Gastroesophageal sphincter (tissue), 3 donors: ENCODE results near the gene SERPINA3.

Experiments
- CTCF ChIP-seq, 4 experiments: fragments of 200-600 bp in 2 of 4; fragments of 450-650 bp in 2 of 4; sonication (generic) in 1 of 4; IDR thresholded peaks; one replicate each; pipeline ENCODE4 v1.5.1; 2017 to 2019; ENCODE audit warnings: antibody characterized with exemption in 4 of 4, mild to moderate bottlenecking in 2 of 4, moderate library complexity in 2 of 4
- POLR2A ChIP-seq, 2 donors: fragments of 450-650 bp; IDR thresholded peaks; one replicate each; pipeline ENCODE4 v1.6.1; 2017; ENCODE audit warnings: antibody characterized with exemption in 2 of 2, mild to moderate bottlenecking in 2 of 2, moderate library complexity in 1 of 2
- POLR2AphosphoS5 ChIP-seq: sonication (generic); formaldehyde crosslinking; IDR thresholded peaks from one replicate; pipeline ENCODE4 v1.6.1; 2017; ENCODE audit warnings: antibody characterized with exemption

DNA sequence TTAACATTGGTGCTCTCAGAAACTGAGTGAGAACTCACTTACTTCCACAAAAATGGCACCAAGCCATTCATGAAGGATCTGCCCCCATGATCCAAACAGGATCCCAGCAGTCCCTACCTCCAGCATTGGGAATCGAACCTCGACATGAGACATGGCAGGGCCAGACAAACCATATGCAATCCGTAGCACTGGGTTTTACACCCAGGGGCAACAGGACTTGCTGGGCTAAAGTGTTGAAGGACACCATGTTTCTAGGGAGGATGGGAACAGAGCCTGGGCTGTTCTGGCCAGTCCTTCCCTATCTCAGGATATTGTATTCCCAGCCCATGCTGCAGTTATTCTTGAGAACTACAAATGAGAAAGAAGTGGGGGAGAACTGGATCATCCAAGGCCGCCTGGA is 36.6 kb downstream of the SERPINA3 start:
- no peak for TF ChIP-seq POLR2A (IDR thresholded peaks at IDR 0.05)
- TF ChIP-seq CTCF (IDR thresholded peaks at IDR 0.05), result no peak
- TF ChIP-seq POLR2AphosphoS5, result no peak
